GM12865 (cell line): ENCODE results near the gene IQCM.

Source experiments
- DNase-seq: peaks from one replicate; pipeline ENCODE4 v3.0.0; 2010; ENCODE audit warnings: low read depth
- H3K4me3 ChIP-seq: 2 replicates; pipeline ENCODE4 v1.5.1; 2011; ENCODE audit warnings: mild to moderate bottlenecking, low read depth, low read length, control low read depth
- CTCF ChIP-seq: IDR thresholded peaks from 2 replicates; pipeline ENCODE4 v1.5.1; 2011; ENCODE audit warnings: low read length, control low read depth, low read depth, inconsistent platforms; ENCODE audit not compliant: insufficient read depth; ENCODE audit errors: missing control alignments

The IQCM gene

DNA sequence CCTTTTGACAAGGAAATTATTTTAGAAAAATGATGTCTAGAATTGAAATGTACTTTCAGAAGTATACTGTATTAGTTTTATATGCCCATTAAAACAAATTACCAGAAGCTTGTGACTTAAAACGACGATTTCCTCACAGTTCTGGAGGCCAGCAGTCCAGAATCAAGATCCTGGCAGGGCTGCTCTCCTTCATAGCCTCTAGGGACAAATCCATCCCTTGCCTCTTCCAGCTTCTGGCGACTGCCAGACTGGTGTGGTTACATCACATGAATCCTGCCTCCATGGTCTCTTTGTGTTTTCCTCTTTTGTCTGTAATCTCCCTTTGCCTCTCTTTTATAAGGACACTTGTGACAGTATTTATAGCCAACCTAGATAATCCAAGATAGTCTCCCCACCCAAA, 97.1 kb downstream of the IQCM start:
- no peak overlapping the region for H3K4me3 ChIP-seq
- TF ChIP-seq CTCF = no peak
- DNase-seq = no peak

DNA sequence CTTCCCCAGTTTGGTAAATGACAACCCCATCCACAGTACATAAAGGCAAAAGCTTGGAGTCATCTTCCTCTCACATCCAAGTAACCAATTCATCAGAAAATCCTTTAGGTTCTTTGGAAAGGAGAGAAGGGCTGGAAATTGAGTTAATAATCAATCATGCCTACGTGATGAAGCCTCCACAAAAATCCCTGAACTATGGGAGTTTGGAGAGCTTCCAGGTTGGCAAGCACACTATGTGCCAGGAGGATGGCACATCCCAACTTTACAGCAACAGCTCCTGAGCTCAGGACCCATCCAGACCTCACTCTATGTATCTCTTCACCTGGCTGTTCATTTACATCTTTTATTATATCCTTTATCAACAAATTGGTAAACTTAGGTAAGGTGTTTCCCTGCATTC, 98.9 kb downstream of the IQCM start:
- no peak for DNase-seq
- no peak overlapping the region for H3K4me3 ChIP-seq
- no peak for TF ChIP-seq CTCF

- TF ChIP-seq CTCF = no peak
- H3K4me3 ChIP-seq = no peak overlapping the region
- DNase-seq = no peak
These were observed 99.6 kb downstream of the IQCM start for GRCh38 chr4:149715822-149716585.

DNA sequence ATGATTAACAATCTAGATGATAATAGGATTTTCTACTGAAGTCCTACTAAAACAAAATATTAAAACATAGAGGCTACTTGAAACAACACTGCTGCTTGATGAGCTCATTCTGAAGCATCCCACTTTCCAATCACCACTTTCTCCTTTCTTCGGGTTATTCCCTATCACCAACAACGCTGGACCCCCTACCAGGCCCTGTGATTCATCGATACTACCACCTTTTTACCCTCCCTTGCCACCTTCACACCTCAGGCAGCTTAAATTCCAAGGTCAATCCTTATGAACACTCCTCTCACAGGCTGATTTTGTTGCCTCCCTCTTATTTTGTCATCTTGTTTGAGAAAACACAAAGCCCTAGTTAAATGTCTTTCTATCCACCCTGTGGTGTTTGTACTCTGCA, 102.6 kb downstream of the IQCM start:
- TF ChIP-seq CTCF = no peak
- no peak for DNase-seq
- no peak overlapping the region for H3K4me3 ChIP-seq

DNA sequence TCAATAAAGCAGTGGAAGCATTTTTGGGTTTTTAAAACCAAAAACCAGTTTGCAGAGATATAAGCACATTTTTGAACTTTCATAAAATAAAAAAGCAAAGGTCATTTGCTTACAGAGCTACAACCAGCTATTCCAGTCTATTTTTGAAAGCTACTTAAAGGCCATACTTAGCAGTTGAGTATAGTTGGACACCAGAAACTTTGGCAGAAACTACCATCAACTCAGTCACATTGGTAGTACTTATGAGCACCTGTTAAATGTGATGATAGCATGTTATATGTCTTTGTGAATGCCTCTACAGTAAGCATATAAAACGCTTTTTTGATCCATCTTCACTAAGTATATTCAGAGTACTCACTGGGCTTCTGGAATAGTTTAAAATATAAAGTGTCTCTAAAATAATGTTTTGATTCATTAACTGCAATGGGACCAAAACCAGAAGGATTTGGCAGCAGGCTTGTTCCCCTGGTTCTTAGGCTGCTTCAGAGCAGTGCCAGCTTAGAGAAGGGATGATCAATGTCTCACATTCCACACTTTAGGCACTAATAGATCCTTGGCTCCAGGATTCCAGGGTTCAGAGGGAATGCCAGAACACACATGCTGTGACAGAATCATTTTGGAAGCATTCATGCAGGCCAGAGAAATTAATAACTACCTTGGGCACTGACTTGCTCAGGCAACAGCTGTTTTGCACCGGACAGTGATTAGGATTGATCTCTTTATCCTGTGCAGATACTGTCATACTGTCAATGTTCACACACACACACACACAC, 103.9 kb downstream of the IQCM start:
- H3K4me3 ChIP-seq = no peak overlapping the region
- TF ChIP-seq CTCF = no peak
- DNase-seq = no peak

DNA sequence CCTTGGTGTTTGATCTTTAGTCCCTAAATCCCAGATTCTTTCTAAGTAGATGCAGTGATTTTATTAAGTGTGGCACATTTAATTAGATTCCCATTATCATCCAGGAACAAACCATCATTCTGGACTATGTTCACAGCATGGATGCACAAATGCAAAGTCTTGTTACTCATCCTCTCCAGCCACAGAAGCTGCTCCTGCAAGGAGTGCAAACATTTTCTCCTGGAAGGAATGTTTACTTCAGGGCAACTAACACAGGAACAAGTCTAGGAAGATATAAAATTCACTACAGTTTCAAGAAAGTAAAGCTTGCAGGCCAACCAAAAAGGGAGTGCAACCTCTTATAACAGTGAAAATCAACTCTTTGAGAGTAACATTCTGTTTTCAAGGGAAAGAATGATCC, 106.0 kb downstream of the IQCM start:
- no peak overlapping the region for H3K4me3 ChIP-seq
- TF ChIP-seq CTCF = no peak
- DNase-seq = no peak
